ENCODE results near the gene ACOXL.

- TF ChIP-seq EZH2phosphoT487 (IDR thresholded peaks at IDR 0.05; ENCODE audit: insufficient read depth, low read depth) = peak; percentile 32; the same call in 1 of the 2 replicates
- TF ChIP-seq EZH2 (IDR thresholded peaks at IDR 0.05; ENCODE audit: insufficient read depth, poor library complexity, severe bottlenecking) = peak; percentile 3
Measured at GRCh38 chr2:111118981-111119821, 386.8 kb downstream of the ACOXL start.
